DND-41 (cell line): ENCODE measurements around the gene AP2B1.

Source experiments
- CTCF ChIP-seq: IDR thresholded peaks from 2 replicates; pipeline ENCODE4 v1.5.1; 2012; ENCODE audit warnings: borderline replicate concordance, low read length, moderate library complexity, mild to moderate bottlenecking; ENCODE audit not compliant: poor library complexity, severe bottlenecking; ENCODE audit errors: extremely low read depth
- EZH2 ChIP-seq: IDR thresholded peaks from 3 replicates; pipeline ENCODE4 v1.6.1; 2012; ENCODE audit warnings: borderline replicate concordance, low read depth, mild to moderate bottlenecking, moderate library complexity, low read length, inconsistent platforms; ENCODE audit not compliant: severe bottlenecking

GRCh38 chr17:35587074-35587961 is at the start of gene AP2B1:
- TF ChIP-seq CTCF = no peak
- TF ChIP-seq EZH2 = no peak
